Measurements from ENCODE around the gene ZNF142.

The ZNF142 gene

GRCh38 chr2:218659258-218659987, at the start of gene ZNF142, which contains the start of gene BCS1L:
ZNF142 (minus strand) TSS chr2:218659623; CDS start chr2:218656429, 3,194 bp downstream.
BCS1L (plus strand) TSS chr2:218659683; CDS start chr2:218660988, 1,305 bp downstream.
- DNase-seq, result peak; percentile 86

- DNase-seq, result no peak
These were observed 48.7 kb upstream of the ZNF142 start for GRCh38 chr2:218708086-218708485.

- DNase-seq, result no peak
These were observed 43.9 kb upstream of the ZNF142 start for GRCh38 chr2:218703341-218703740.

GRCh38 chr2:218701806-218702205, 42.4 kb upstream of the ZNF142 start:
- DNase-seq, result no peak

GRCh38 chr2:218698885-218699284, 39.5 kb upstream of the ZNF142 start:
- DNase-seq, result no peak

GRCh38 chr2:218694405-218695145, 35.2 kb upstream of the ZNF142 start:
- DNase-seq, result no peak

- DNase-seq, result no peak
These were observed 31.8 kb upstream of the ZNF142 start for GRCh38 chr2:218691234-218691633.

- peak; percentile 56 for DNase-seq
These were observed 28.1 kb upstream of the ZNF142 start for GRCh38 chr2:218687400-218688060.

- no peak for DNase-seq
These were observed 20.6 kb upstream of the ZNF142 start for GRCh38 chr2:218680061-218680460.

- peak; percentile 31 for DNase-seq
These were observed 19.7 kb upstream of the ZNF142 start for GRCh38 chr2:218679119-218679518.

- DNase-seq, result peak; percentile 39
These were observed 12.5 kb upstream of the ZNF142 start, which contains the start of the genes RNF25 and STK36 for GRCh38 chr2:218671654-218672566. RNF25 (minus strand) TSS chr2:218672002; CDS start chr2:218671970, 32 bp downstream. STK36 (plus strand) TSS chr2:218672086; CDS start chr2:218672830, 744 bp downstream.

- DNase-seq, result no peak
These were observed 11.8 kb upstream of the ZNF142 start for GRCh38 chr2:218671097-218671653.

GRCh38 chr2:218664653-218665052, 5.2 kb upstream of the ZNF142 start:
- no peak for DNase-seq

GRCh38 chr2:218663901-218664300, 4.5 kb upstream of the ZNF142 start:
- no peak for DNase-seq

- no peak for DNase-seq
These were observed 3.4 kb upstream of the ZNF142 start for GRCh38 chr2:218662827-218663226.

GRCh38 chr2:218662377-218662776, 3.0 kb upstream of the ZNF142 start:
- DNase-seq, result no peak

- DNase-seq, result no peak
These were observed 550 bp upstream of the ZNF142 start for GRCh38 chr2:218659988-218660358.

- peak; percentile 27 for DNase-seq
These were observed 659 bp downstream of the ZNF142 start for GRCh38 chr2:218658671-218659257.

- no peak for DNase-seq
These were observed 3.7 kb downstream of the ZNF142 start for GRCh38 chr2:218655751-218656150.

- DNase-seq, result no peak
These were observed 10.7 kb downstream of the ZNF142 start for GRCh38 chr2:218648787-218649100.

- DNase-seq, result no peak
These were observed 11.2 kb downstream of the ZNF142 start for GRCh38 chr2:218648088-218648786.
